PC-9 (cell line): Measurements from ENCODE around the gene EXOSC7.

ENCODE experiments used
- CTCF ChIP-seq: fragments of 200-600 bp; sonication (generic); conservative IDR thresholded peaks from 2 replicates; pipeline ENCODE4 v1.6.1; 2017; ENCODE audit warnings: mixed run types, antibody characterized with exemption, mild to moderate bottlenecking, moderate library complexity
- EZH2 ChIP-seq: fragments of 200-600 bp; sonication (generic); IDR thresholded peaks from 2 replicates; pipeline ENCODE4 v1.8.0; 2017; ENCODE audit warnings: antibody characterized with exemption, low read depth

- TF ChIP-seq CTCF (no peak), EZH2 (no peak)
Observed at GRCh38 chr3:45024542-45025255, 48.7 kb downstream of the EXOSC7 start.
